ENCODE data around the gene CHST5. TPM values are rescaled to one million over a fixed set of nuclear protein-coding genes. Genes with fewer than 3 reads are reported as not detected.
A peak's percentile ranks its signal among the peaks of the same experiment; 100 is the strongest.

CHST5 gene
- total and polyA plus RNA-seq, 2 of the 8 experiments (the other 6 are each of a cell fraction or from before 2014, with no cell fraction given) = 0.13 to 0.23 TPM

GRCh38 chr16:75550211-75550662 lies 14.3 kb upstream of the CHST5 start (continued):
- TF ChIP-seq HDAC2 (IDR thresholded peaks at IDR 0.05; ENCODE audit: borderline replicate concordance in 1 of 2, low read depth in 2 of 2, low read length in 2 of 2) (no peak), CTCF (IDR thresholded peaks at IDR 0.05; ENCODE audit: control extremely low read depth in 1 of 3, insufficient read depth in 1 of 3, low read depth in 1 of 3, low read length in 3 of 3) (peak; percentile 62 to 92 (median 78)), SIN3A (conservative IDR thresholded peaks at IDR 0.05 in 1 of 2, IDR thresholded peaks at IDR 0.05 in 1 of 2; ENCODE audit: low read depth in 1 of 2, low read length in 2 of 2) (peak in 1 of 2 experiments; percentile 61; a peak in 1 of 4 replicates), RXRA (IDR thresholded peaks at IDR 0.05; ENCODE audit: insufficient read depth, low read depth, low read length) (no peak), CEBPB (IDR thresholded peaks at IDR 0.05; ENCODE audit: low read depth, low read length) (no peak), SIRT6 (IDR thresholded peaks at IDR 0.05; ENCODE audit: low read length) (no peak), BACH1 (IDR thresholded peaks at IDR 0.05; ENCODE audit: low read length) (no peak), SP1 (IDR thresholded peaks at IDR 0.05; ENCODE audit: low read depth, low read length) (no peak), MAX (IDR thresholded peaks at IDR 0.05) (0 out of 2 replicates have a peak, but pooled peaks have one; percentile 25), EGR1 (IDR thresholded peaks at IDR 0.05; ENCODE audit: borderline replicate concordance, low read depth, low read length) (peak; percentile 34; the same call in 1 of the 2 replicates), ATF2 (IDR thresholded peaks at IDR 0.05; ENCODE audit: low read length) (no peak)

Data from H1 (cell line).